HUES6 (cell line): ENCODE measurements around the gene LDLRAD3.

Experiments
- H3K27ac ChIP-seq: 2 replicates; pipeline ENCODE4 v1.7.0; 2013; ENCODE audit warnings: low read depth, mild to moderate bottlenecking, low read length, inconsistent platforms
- H3K27me3 ChIP-seq: 2 replicates; pipeline ENCODE4 v1.6.1; 2013; ENCODE audit warnings: low read length; ENCODE audit not compliant: control insufficient read depth, insufficient read depth
- H3K36me3 ChIP-seq: 2 replicates; pipeline ENCODE4 v1.6.1; 2013; ENCODE audit warnings: low read length; ENCODE audit not compliant: control insufficient read depth, insufficient read depth
- H3K4me1 ChIP-seq: 2 replicates; pipeline ENCODE4 v1.6.1; 2013; ENCODE audit warnings: low read length; ENCODE audit not compliant: control insufficient read depth, insufficient read depth
- H3K4me3 ChIP-seq: 2 replicates; pipeline ENCODE4 v1.5.1; 2013; ENCODE audit warnings: low read depth, low read length
- H3K9ac ChIP-seq: one replicate; pipeline ENCODE4 v1.6.1; 2013; ENCODE audit warnings: mild to moderate bottlenecking, low read length
- H3K9me3 ChIP-seq: 2 replicates; pipeline ENCODE4 v1.6.1; 2013; ENCODE audit warnings: low read depth, low read length; ENCODE audit not compliant: control insufficient read depth, insufficient read depth

Gene LDLRAD3

GRCh38 chr11:36229091-36229705 lies 285.3 kb downstream of the LDLRAD3 start:
- Histone ChIP-seq H3K9me3 (no peaks in the 10 kb centered on the region), H3K36me3 (peaks cover 4% of the 10 kb centered on the region; the same call in 1 of the 2 replicates), H3K9ac (no peak overlapping the region), H3K27me3 (no peaks in the 10 kb centered on the region), H3K27ac (no peak overlapping the region), H3K4me1 (no peaks in the 10 kb centered on the region), H3K4me3 (no peak overlapping the region)

GRCh38 chr11:36230779-36231699 lies 287.2 kb downstream of the LDLRAD3 start:
- H3K9ac ChIP-seq, result no peak overlapping the region
- H3K9me3 ChIP-seq, result no peaks in the 10 kb centered on the region
- no peaks in the 10 kb centered on the region for H3K27me3 ChIP-seq
- H3K4me3 ChIP-seq, result no peak overlapping the region
- H3K36me3 ChIP-seq, result peaks cover 4% of the 10 kb centered on the region; the same call in 1 of the 2 replicates
- no peak overlapping the region for H3K27ac ChIP-seq
- H3K4me1 ChIP-seq, result no peaks in the 10 kb centered on the region

- H3K27me3 ChIP-seq, result no peaks in the 10 kb centered on the region
- no peak overlapping the region for H3K27ac ChIP-seq
- H3K9ac ChIP-seq, result no peak overlapping the region
- no peaks in the 10 kb centered on the region for H3K9me3 ChIP-seq
- H3K4me1 ChIP-seq, result no peaks in the 10 kb centered on the region
- H3K4me3 ChIP-seq, result no peak overlapping the region
- H3K36me3 ChIP-seq, result peaks cover 4% of the 10 kb centered on the region; the same call in 1 of the 2 replicates
These were observed 289.3 kb downstream of the LDLRAD3 start for GRCh38 chr11:36233204-36233603.

GRCh38 chr11:36234825-36235224 lies 291.0 kb downstream of the LDLRAD3 start:
- no peak overlapping the region for H3K4me3 ChIP-seq
- no peak overlapping the region for H3K27ac ChIP-seq
- H3K4me1 ChIP-seq, result no peaks in the 10 kb centered on the region
- no peaks in the 10 kb centered on the region for H3K9me3 ChIP-seq
- no peaks in the 10 kb centered on the region for H3K27me3 ChIP-seq
- no peak overlapping the region for H3K9ac ChIP-seq
- H3K36me3 ChIP-seq, result peaks cover 4% of the 10 kb centered on the region; the same call in 1 of the 2 replicates

GRCh38 chr11:36235750-36236149 lies 291.9 kb downstream of the LDLRAD3 start:
- H3K27me3 ChIP-seq, result no peaks in the 10 kb centered on the region
- no peaks in the 10 kb centered on the region for H3K9me3 ChIP-seq
- H3K9ac ChIP-seq, result no peak overlapping the region
- no peak overlapping the region for H3K4me3 ChIP-seq
- no peaks in the 10 kb centered on the region for H3K4me1 ChIP-seq
- peaks cover 4% of the 10 kb centered on the region; the same call in 1 of the 2 replicates for H3K36me3 ChIP-seq
- no peak overlapping the region for H3K27ac ChIP-seq

GRCh38 chr11:36237391-36237790 lies 293.5 kb downstream of the LDLRAD3 start:
- Histone ChIP-seq H3K27me3 (no peaks in the 10 kb centered on the region), H3K36me3 (peaks cover 2% of the 10 kb centered on the region; the same call in 1 of the 2 replicates)

GRCh38 chr11:36238036-36238631 lies 294.3 kb downstream of the LDLRAD3 start:
- no peaks in the 10 kb centered on the region for H3K4me1 ChIP-seq
- H3K9me3 ChIP-seq, result no peaks in the 10 kb centered on the region; the same call in 1 of the 2 replicates
- no peak overlapping the region for H3K27ac ChIP-seq
- no peak overlapping the region for H3K9ac ChIP-seq
- H3K36me3 ChIP-seq, result no peaks in the 10 kb centered on the region
- no peaks in the 10 kb centered on the region for H3K27me3 ChIP-seq
- no peak overlapping the region for H3K4me3 ChIP-seq

More at GRCh38 chr11:36237391-36237790, 293.5 kb downstream of the LDLRAD3 start:
- Histone ChIP-seq H3K9me3 (no peaks in the 10 kb centered on the region), H3K4me3 (no peak overlapping the region), H3K9ac (no peak overlapping the region), H3K4me1 (no peaks in the 10 kb centered on the region), H3K27ac (no peak overlapping the region)

GRCh38 chr11:36238881-36239280 lies 295.0 kb downstream of the LDLRAD3 start:
- Histone ChIP-seq H3K4me3 (no peak overlapping the region), H3K27ac (no peak overlapping the region), H3K4me1 (no peaks in the 10 kb centered on the region), H3K27me3 (no peaks in the 10 kb centered on the region), H3K9me3 (no peaks in the 10 kb centered on the region; the same call in 1 of the 2 replicates), H3K36me3 (no peaks in the 10 kb centered on the region), H3K9ac (no peak overlapping the region)

- Histone ChIP-seq H3K9me3 (no peaks in the 10 kb centered on the region; the same call in 1 of the 2 replicates), H3K27me3 (no peaks in the 10 kb centered on the region), H3K27ac (no peak overlapping the region), H3K36me3 (no peaks in the 10 kb centered on the region), H3K9ac (no peak overlapping the region), H3K4me1 (no peaks in the 10 kb centered on the region), H3K4me3 (no peak overlapping the region)
These were observed 295.8 kb downstream of the LDLRAD3 start for GRCh38 chr11:36239636-36240035.

GRCh38 chr11:36240173-36240572 lies 296.3 kb downstream of the LDLRAD3 start:
- no peak overlapping the region for H3K9ac ChIP-seq
- no peak overlapping the region for H3K4me3 ChIP-seq
- no peaks in the 10 kb centered on the region for H3K36me3 ChIP-seq
- H3K9me3 ChIP-seq, result no peaks in the 10 kb centered on the region; the same call in 1 of the 2 replicates
- no peaks in the 10 kb centered on the region for H3K4me1 ChIP-seq
- H3K27me3 ChIP-seq, result no peaks in the 10 kb centered on the region
- H3K27ac ChIP-seq, result no peak overlapping the region

- H3K9ac ChIP-seq, result no peak overlapping the region
- H3K27me3 ChIP-seq, result no peaks in the 10 kb centered on the region
- no peak overlapping the region for H3K27ac ChIP-seq
- no peaks in the 10 kb centered on the region for H3K36me3 ChIP-seq
- no peaks in the 10 kb centered on the region for H3K4me1 ChIP-seq
- no peaks in the 10 kb centered on the region; the same call in 1 of the 2 replicates for H3K9me3 ChIP-seq
- H3K4me3 ChIP-seq, result no peak overlapping the region
These were observed 296.9 kb downstream of the LDLRAD3 start for GRCh38 chr11:36240801-36241200.
